Colonic mucosa (tissue), 4 donors: ENCODE measurements around the gene PDE4D. TPM values are rescaled to one million over a fixed set of nuclear protein-coding genes. Genes with fewer than 3 reads are reported as not detected.

Source experiments
- DNase-seq: peaks from one replicate; pipeline ENCODE4 v3.0.0-alpha.2; 2020
- H3K27ac ChIP-seq: fragments of 200-600 bp; one replicate; pipeline ENCODE4 v1.8.0; 2021
- H3K27me3 ChIP-seq: fragments of 200-600 bp; one replicate; pipeline ENCODE4 v1.8.0; 2021
- H3K36me3 ChIP-seq: fragments of 200-600 bp; one replicate; pipeline ENCODE4 v1.8.0; 2021
- H3K4me1 ChIP-seq: fragments of 200-600 bp; one replicate; pipeline ENCODE4 v1.8.0; 2021; ENCODE audit warnings: mild to moderate bottlenecking
- H3K4me3 ChIP-seq: fragments of 200-600 bp; one replicate; pipeline ENCODE4 v1.8.0; 2021
- H3K9ac ChIP-seq, 2 donors: one replicate each; pipeline ENCODE4 v1.7.0; 2013; ENCODE audit warnings: control low read depth in 2 of 2, low read depth in 2 of 2, low read length in 2 of 2
- H3K9me3 ChIP-seq: fragments of 200-600 bp; one replicate; pipeline ENCODE4 v1.8.0; 2021
- CTCF ChIP-seq: fragments of 200-600 bp; IDR thresholded peaks from one replicate; pipeline ENCODE4 v1.8.0; 2022; ENCODE audit warnings: antibody characterized with exemption, mild to moderate bottlenecking
- intact Hi-C: fragments of 100-400 bp; cut with DNase I; formaldehyde crosslinking; loops from one replicate; pipeline ENCODE4 v1.14.1; 2022
- total RNA-seq, 2 donors: library from RNA; stranded (reverse); fragmentation: NEBNext Ultra II Directional in 1 of 2; extraction: Animal tissue kit (Norgen Biotek cat#: 25700) in 1 of 2; gene quantifications; one replicate each; pipeline ENCODE4 v1.2.1, GENCODE V29; 2021
- donor health status: healthy.
- donor health status: DM: no; HTN: no; CAD: no.
- donor health status: DM: no; HTN: no; CAD: no.

The PDE4D gene
- total RNA-seq, 2 donors from 2014 or later: 23.1 to 53.7 TPM

DNA sequence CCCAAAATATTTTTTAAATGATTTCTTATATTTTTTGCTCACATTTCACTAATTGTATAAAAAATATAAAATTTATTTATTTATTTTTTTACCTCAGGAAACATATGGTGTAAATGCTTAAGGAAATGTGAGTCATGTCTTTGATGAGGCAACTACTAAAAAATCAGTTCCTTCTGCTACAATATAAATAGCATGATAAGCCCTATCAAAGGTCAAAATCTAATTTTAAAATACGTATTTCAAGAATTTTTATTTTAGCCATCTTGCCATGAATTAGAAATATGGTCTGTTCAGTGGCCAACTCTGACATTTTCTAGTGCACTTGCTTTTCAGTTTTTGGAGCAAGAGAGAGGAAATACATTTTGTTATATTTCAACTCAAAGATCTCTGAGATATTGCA is 50.5 kb downstream of the PDE4D start:
- intact Hi-C loops: no loop called here
- DNase-seq: no peak
- no peak for TF ChIP-seq CTCF
- Histone ChIP-seq H3K9me3 (no peaks in the 10 kb centered on the region), H3K9ac (no peak overlapping the region), H3K27me3 (no peaks in the 10 kb centered on the region), H3K27ac (no peak overlapping the region), H3K36me3 (no peaks in the 10 kb centered on the region), H3K4me1 (no peaks in the 10 kb centered on the region), H3K4me3 (no peak overlapping the region)

GRCh38 chr5:59840200-59840601 is 53.3 kb downstream of the PDE4D start:
- Histone ChIP-seq H3K4me1 (no peaks in the 10 kb centered on the region), H3K4me3 (no peak overlapping the region), H3K9ac (no peak overlapping the region), H3K36me3 (no peaks in the 10 kb centered on the region), H3K9me3 (no peaks in the 10 kb centered on the region), H3K27me3 (no peaks in the 10 kb centered on the region), H3K27ac (no peak overlapping the region)
- DNase-seq: no peak
- TF ChIP-seq CTCF: no peak
- intact Hi-C loops: no loop called here

GRCh38 chr5:59838989-59839388 is 54.5 kb downstream of the PDE4D start:
- H3K4me1 ChIP-seq: no peaks in the 10 kb centered on the region
- H3K9me3 ChIP-seq: no peaks in the 10 kb centered on the region
- intact Hi-C loops: no loop called here
- no peak overlapping the region for H3K4me3 ChIP-seq
- H3K27ac ChIP-seq: no peak overlapping the region
- no peak for TF ChIP-seq CTCF
- H3K9ac ChIP-seq: no peak overlapping the region
- H3K36me3 ChIP-seq: no peaks in the 10 kb centered on the region
- DNase-seq: no peak
- no peaks in the 10 kb centered on the region for H3K27me3 ChIP-seq

- DNase-seq: no peak
- intact Hi-C loops: no loop called here
- no peaks in the 10 kb centered on the region for H3K4me1 ChIP-seq
- no peak overlapping the region for H3K9ac ChIP-seq
- H3K9me3 ChIP-seq: no peaks in the 10 kb centered on the region
- H3K27me3 ChIP-seq: no peaks in the 10 kb centered on the region
- no peak for TF ChIP-seq CTCF
- H3K4me3 ChIP-seq: no peak overlapping the region
- no peaks in the 10 kb centered on the region for H3K36me3 ChIP-seq
- no peak overlapping the region for H3K27ac ChIP-seq
Measured at GRCh38 chr5:59838067-59838466, 55.5 kb downstream of the PDE4D start.

- intact Hi-C loops: no loop called here
- Histone ChIP-seq H3K4me3 (no peak overlapping the region), H3K9ac (no peak overlapping the region), H3K27ac (no peak overlapping the region), H3K27me3 (no peaks in the 10 kb centered on the region), H3K36me3 (no peaks in the 10 kb centered on the region), H3K9me3 (no peaks in the 10 kb centered on the region), H3K4me1 (no peaks in the 10 kb centered on the region)
- TF ChIP-seq CTCF: no peak
- no peak for DNase-seq
Measured at GRCh38 chr5:59837071-59837470, 56.5 kb downstream of the PDE4D start.

GRCh38 chr5:59835800-59836199 is 57.7 kb downstream of the PDE4D start:
- Histone ChIP-seq H3K9me3 (no peaks in the 10 kb centered on the region), H3K9ac (no peak overlapping the region), H3K27me3 (no peaks in the 10 kb centered on the region), H3K4me3 (no peak overlapping the region), H3K4me1 (no peaks in the 10 kb centered on the region), H3K36me3 (no peaks in the 10 kb centered on the region), H3K27ac (no peak overlapping the region)
- no peak for TF ChIP-seq CTCF
- no peak for DNase-seq
- intact Hi-C loops: no loop called here
